ENCODE measurements around the gene KLF11.

The KLF11 gene

DNA sequence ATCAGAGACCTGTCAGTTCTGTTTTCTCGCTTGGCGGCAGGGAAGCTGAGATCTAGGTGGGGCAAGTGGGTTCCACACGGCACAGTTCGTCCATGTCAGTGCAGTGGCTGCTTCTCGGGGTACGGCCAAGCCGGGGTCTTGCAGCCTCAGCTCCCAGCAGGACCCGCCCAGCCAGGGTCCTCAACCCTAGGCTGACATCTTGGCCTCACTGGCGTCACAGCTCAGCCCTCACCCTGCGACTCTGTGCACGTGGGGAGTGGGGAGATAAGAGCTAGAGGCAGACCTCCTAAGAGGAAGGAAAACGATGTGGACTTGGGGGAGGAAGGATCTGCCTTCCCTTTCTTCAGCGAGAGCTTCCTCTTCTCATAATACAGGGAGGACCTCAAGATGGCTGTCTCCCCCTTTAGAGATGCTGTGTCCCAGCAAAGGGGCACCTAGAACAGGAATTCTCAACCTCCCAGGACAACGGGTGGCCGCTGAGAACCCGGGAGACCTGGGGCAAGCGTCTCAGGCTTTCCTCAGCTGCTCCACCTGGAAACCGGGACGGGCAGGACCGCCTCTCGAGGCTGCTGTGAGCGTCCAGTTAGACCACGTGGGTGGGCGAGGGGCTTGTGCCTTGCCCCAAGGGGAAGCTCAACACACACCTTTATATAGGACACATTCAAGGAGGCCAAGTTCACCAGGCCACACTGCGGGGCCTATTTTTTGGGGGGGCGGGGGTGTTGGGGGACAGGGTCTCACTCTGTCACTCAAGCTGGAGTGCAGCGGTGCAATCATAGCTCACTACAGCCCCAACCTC is 23.5 kb upstream of the KLF11 start:
- Histone ChIP-seq H3K36me3 (ENCODE audit: control insufficient read depth in 1 of 2, insufficient read depth in 2 of 2, low read length in 2 of 2) (no peaks in the 10 kb centered on the region), H4K12ac (ENCODE audit: low read depth, low read length) (peak overlapping the region; percentile 15), H4K91ac (ENCODE audit: low read depth, low read length) (peak overlapping the region; percentile 16), H3K27ac (ENCODE audit: low read depth, low read length) (no peak overlapping the region), H2BK5ac (ENCODE audit: low read depth, low read length, poor library complexity) (no peak overlapping the region), H3K79me1 (ENCODE audit: low read length) (peaks cover 1% of the 10 kb centered on the region), H2AK5ac (ENCODE audit: low read length) (peak overlapping the region; percentile 39), H3K14ac (ENCODE audit: low read length) (no peak overlapping the region), H3K23ac (ENCODE audit: low read length) (no peak overlapping the region), H3K79me2 (ENCODE audit: control insufficient read depth, insufficient read depth, low read length, poor library complexity) (no peaks in the 10 kb centered on the region), H3K9me3 (ENCODE audit: insufficient read depth, low read depth, low read length) (peaks cover 8% of the 10 kb centered on the region), H2AFZ (ENCODE audit: insufficient read depth, low read length, poor library complexity) (no peak overlapping the region), H3K4ac (ENCODE audit: low read depth, low read length) (no peak overlapping the region), H2BK120ac (ENCODE audit: insufficient read depth, low read length, poor library complexity) (no peak overlapping the region), H4K8ac (ENCODE audit: low read depth, low read length) (no peak overlapping the region), H2BK12ac (ENCODE audit: low read length) (peak overlapping the region; percentile 47), H3K27me3 (ENCODE audit: insufficient read depth, low read length) (no peaks in the 10 kb centered on the region), H3K4me2 (ENCODE audit: low read length) (no peak overlapping the region), H3K18ac (ENCODE audit: low read length) (no peak overlapping the region), H3K4me1 (ENCODE audit: control insufficient read depth in 1 of 2, insufficient read depth in 2 of 2, low read length in 2 of 2) (peaks cover 4 to 6% of the 10 kb centered on the region in 2 experiments), H3K9ac (ENCODE audit: low read length) (no peak overlapping the region), H3K4me3 (ENCODE audit: low read depth, low read length) (no peak overlapping the region)
- no peak for DNase-seq
- WGBS (ENCODE audit: extremely low coverage, insufficient coverage, insufficient read length): no CpG with 5 or more reads among the region's 27 CpGs

DNA sequence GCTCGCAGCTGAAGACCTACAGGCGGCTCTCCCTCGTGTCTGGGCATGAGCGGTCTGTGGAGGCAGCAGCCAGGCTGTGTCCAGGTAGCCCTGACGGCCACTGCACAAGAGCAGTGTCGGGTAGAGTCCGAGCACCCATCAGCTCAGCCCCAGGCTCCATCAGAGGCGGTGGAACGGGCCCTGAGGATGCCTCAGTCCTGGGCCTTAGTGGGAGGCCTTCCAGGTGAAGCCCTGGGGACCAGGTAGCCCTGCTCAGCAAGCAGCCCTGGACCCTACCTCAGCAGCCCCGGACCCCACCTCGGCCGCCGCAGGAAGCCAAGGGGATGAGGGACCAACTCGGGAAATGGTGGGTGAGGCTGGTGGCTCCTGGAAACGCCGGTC is 21.3 kb upstream of the KLF11 start:
- Histone ChIP-seq H3K27ac (ENCODE audit: low read depth, low read length) (peak overlapping the region; percentile 39), H3K4me3 (ENCODE audit: low read depth, low read length) (no peak overlapping the region), H4K12ac (ENCODE audit: low read depth, low read length) (no peak overlapping the region), H3K27me3 (ENCODE audit: insufficient read depth, low read length) (no peaks in the 10 kb centered on the region), H3K79me2 (ENCODE audit: control insufficient read depth, insufficient read depth, low read length, poor library complexity) (no peaks in the 10 kb centered on the region), H2AK5ac (ENCODE audit: low read length) (no peak overlapping the region), H3K4ac (ENCODE audit: low read depth, low read length) (no peak overlapping the region), H4K8ac (ENCODE audit: low read depth, low read length) (peak overlapping the region; percentile 4), H3K9me3 (ENCODE audit: insufficient read depth, low read depth, low read length) (no peaks in the 10 kb centered on the region), H4K91ac (ENCODE audit: low read depth, low read length) (peak overlapping the region; percentile 31), H3K14ac (ENCODE audit: low read length) (no peak overlapping the region), H3K18ac (ENCODE audit: low read length) (no peak overlapping the region), H3K4me2 (ENCODE audit: low read length) (no peak overlapping the region), H2BK12ac (ENCODE audit: low read length) (no peak overlapping the region), H3K79me1 (ENCODE audit: low read length) (peaks cover 1% of the 10 kb centered on the region), H2BK5ac (ENCODE audit: low read depth, low read length, poor library complexity) (no peak overlapping the region), H3K23ac (ENCODE audit: low read length) (no peak overlapping the region), H2AFZ (ENCODE audit: insufficient read depth, low read length, poor library complexity) (no peak overlapping the region), H3K36me3 (ENCODE audit: control insufficient read depth in 1 of 2, insufficient read depth in 2 of 2, low read length in 2 of 2) (no peaks in the 10 kb centered on the region), H2BK120ac (ENCODE audit: insufficient read depth, low read length, poor library complexity) (no peak overlapping the region), H3K4me1 (ENCODE audit: control insufficient read depth in 1 of 2, insufficient read depth in 2 of 2, low read length in 2 of 2) (peaks cover 4 to 6% of the 10 kb centered on the region in 2 experiments), H3K9ac (ENCODE audit: low read length) (no peak overlapping the region)
- no CpG with 5 or more reads among the region's 16 CpGs for WGBS (ENCODE audit: extremely low coverage, insufficient coverage, insufficient read length)
- no peak for DNase-seq

DNA sequence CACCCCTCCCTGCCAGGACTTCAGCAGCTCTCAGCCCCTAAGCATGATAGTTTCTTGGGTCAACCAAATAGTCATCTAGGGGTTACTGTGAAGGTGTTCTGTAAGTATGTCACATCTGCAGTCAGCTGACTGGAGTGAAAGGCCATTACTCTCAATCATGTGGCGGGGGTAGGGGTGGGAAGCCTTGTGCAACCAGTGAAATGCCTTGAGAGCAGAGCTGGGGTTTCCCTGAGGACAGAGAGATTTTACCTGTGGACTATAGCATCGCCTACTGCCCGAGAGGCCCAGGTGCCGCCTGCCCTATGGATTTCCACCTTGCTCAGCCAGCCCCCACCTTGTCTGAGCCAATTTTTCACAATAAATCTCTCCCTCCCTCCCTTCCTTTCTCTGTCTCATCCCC is 20.9 kb upstream of the KLF11 start:
- H3K79me1 ChIP-seq (ENCODE audit: low read length): peaks cover 4% of the 10 kb centered on the region
- peak overlapping the region; percentile 39 for H3K27ac ChIP-seq (ENCODE audit: low read depth, low read length)
- H3K4me3 ChIP-seq (ENCODE audit: low read depth, low read length): no peak overlapping the region
- no peak overlapping the region for H3K9ac ChIP-seq (ENCODE audit: low read length)
- H4K12ac ChIP-seq (ENCODE audit: low read depth, low read length): no peak overlapping the region
- no peak overlapping the region for H2BK12ac ChIP-seq (ENCODE audit: low read length)
- H4K91ac ChIP-seq (ENCODE audit: low read depth, low read length): peak overlapping the region; percentile 31
- no peak overlapping the region for H3K4me2 ChIP-seq (ENCODE audit: low read length)
- no CpG with 5 or more reads among the region's 4 CpGs for whole genome bisulfite sequencing (ENCODE audit: extremely low coverage, insufficient coverage, insufficient read length)
- peaks cover 4 to 6% of the 10 kb centered on the region in 2 experiments for H3K4me1 ChIP-seq (ENCODE audit: control insufficient read depth in 1 of 2, insufficient read depth in 2 of 2, low read length in 2 of 2)
- H3K9me3 ChIP-seq (ENCODE audit: insufficient read depth, low read depth, low read length): no peaks in the 10 kb centered on the region
- H2AFZ ChIP-seq (ENCODE audit: insufficient read depth, low read length, poor library complexity): no peak overlapping the region
- peak; percentile 70 to 74 for DNase-seq
- no peak overlapping the region for H3K14ac ChIP-seq (ENCODE audit: low read length)
- H2AK5ac ChIP-seq (ENCODE audit: low read length): no peak overlapping the region
- no peak overlapping the region for H3K4ac ChIP-seq (ENCODE audit: low read depth, low read length)
- no peaks in the 10 kb centered on the region for H3K79me2 ChIP-seq (ENCODE audit: control insufficient read depth, insufficient read depth, low read length, poor library complexity)
- no peaks in the 10 kb centered on the region for H3K27me3 ChIP-seq (ENCODE audit: insufficient read depth, low read length)
- no peak overlapping the region for H3K18ac ChIP-seq (ENCODE audit: low read length)
- H2BK5ac ChIP-seq (ENCODE audit: low read depth, low read length, poor library complexity): no peak overlapping the region
- H4K8ac ChIP-seq (ENCODE audit: low read depth, low read length): no peak overlapping the region
- no peak overlapping the region for H2BK120ac ChIP-seq (ENCODE audit: insufficient read depth, low read length, poor library complexity)
- no peaks in the 10 kb centered on the region for H3K36me3 ChIP-seq (ENCODE audit: control insufficient read depth in 1 of 2, insufficient read depth in 2 of 2, low read length in 2 of 2)
- no peak overlapping the region for H3K23ac ChIP-seq (ENCODE audit: low read length)

DNA sequence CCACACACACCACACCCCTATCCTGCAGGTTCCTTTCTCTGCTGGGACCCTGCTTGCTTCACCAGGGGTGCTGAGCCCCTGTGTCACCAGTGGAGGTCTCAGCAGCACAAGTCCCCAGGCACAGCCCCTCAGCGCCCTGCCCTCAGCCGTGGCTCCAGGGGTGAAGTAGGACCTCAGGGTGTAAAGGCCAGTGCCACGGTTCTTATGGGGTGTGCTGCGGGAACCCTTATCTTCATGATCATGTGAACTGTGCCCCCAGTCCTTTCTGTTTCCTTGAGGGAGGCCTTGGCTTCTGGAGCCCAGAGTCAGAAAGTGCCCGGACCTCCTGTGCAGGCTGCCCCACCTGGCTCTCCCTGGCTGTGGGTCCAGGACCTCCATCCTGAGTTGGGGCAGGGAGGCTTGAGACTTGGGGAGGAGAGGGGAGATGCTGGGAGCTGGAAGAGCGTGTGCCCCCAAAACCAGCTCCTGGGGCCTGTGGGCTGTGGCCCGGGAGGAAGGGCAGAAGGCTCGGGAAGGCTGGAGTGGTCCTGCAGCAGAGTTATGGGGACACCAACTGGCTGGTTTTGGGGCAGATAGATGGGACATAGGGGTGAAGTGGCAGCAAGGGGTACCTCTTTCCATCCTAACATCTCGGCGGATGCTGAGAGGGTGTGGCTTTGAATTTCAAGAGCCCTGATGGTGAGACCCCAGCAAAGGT is 20.2 kb upstream of the KLF11 start:
- H3K23ac ChIP-seq (ENCODE audit: low read length): no peak overlapping the region
- H2BK120ac ChIP-seq (ENCODE audit: insufficient read depth, low read length, poor library complexity): peak overlapping the region; percentile 28
- H3K4me1 ChIP-seq (ENCODE audit: control insufficient read depth in 1 of 2, insufficient read depth in 2 of 2, low read length in 2 of 2): peaks cover 8 to 9% of the 10 kb centered on the region in 2 experiments
- no peak overlapping the region for H2BK12ac ChIP-seq (ENCODE audit: low read length)
- H4K8ac ChIP-seq (ENCODE audit: low read depth, low read length): no peak overlapping the region
- no peak overlapping the region for H2AK5ac ChIP-seq (ENCODE audit: low read length)
- no CpG with 5 or more reads among the region's 10 CpGs for WGBS (ENCODE audit: extremely low coverage, insufficient coverage, insufficient read length)
- no peak overlapping the region for H3K14ac ChIP-seq (ENCODE audit: low read length)
- H3K18ac ChIP-seq (ENCODE audit: low read length): peak overlapping the region; percentile 24
- no peaks in the 10 kb centered on the region for H3K9me3 ChIP-seq (ENCODE audit: insufficient read depth, low read depth, low read length)
- H4K12ac ChIP-seq (ENCODE audit: low read depth, low read length): no peak overlapping the region
- no peaks in the 10 kb centered on the region for H3K36me3 ChIP-seq (ENCODE audit: control insufficient read depth in 1 of 2, insufficient read depth in 2 of 2, low read length in 2 of 2)
- H3K4me2 ChIP-seq (ENCODE audit: low read length): no peak overlapping the region
- peak overlapping the region; percentile 15 for H4K91ac ChIP-seq (ENCODE audit: low read depth, low read length)
- no peak overlapping the region for H3K4ac ChIP-seq (ENCODE audit: low read depth, low read length)
- H3K79me1 ChIP-seq (ENCODE audit: low read length): peaks cover 9% of the 10 kb centered on the region
- no peak for DNase-seq
- H3K79me2 ChIP-seq (ENCODE audit: control insufficient read depth, insufficient read depth, low read length, poor library complexity): no peaks in the 10 kb centered on the region
- no peaks in the 10 kb centered on the region for H3K27me3 ChIP-seq (ENCODE audit: insufficient read depth, low read length)
- H2BK5ac ChIP-seq (ENCODE audit: low read depth, low read length, poor library complexity): peak overlapping the region; percentile 10
- no peak overlapping the region for H3K9ac ChIP-seq (ENCODE audit: low read length)
- no peak overlapping the region for H3K4me3 ChIP-seq (ENCODE audit: low read depth, low read length)
- H3K27ac ChIP-seq (ENCODE audit: low read depth, low read length): no peak overlapping the region
- no peak overlapping the region for H2AFZ ChIP-seq (ENCODE audit: insufficient read depth, low read length, poor library complexity)
